HG02870 (cell line): ENCODE measurements around the gene YIPF3.
"Not testable (repeated sequence)": the region's sequence is repeated elsewhere in the genome, so short reads cannot be mapped to it uniquely, and the experiment has no call there.

Experiments used
- ATAC-seq: cut with Tn5 transposase; IDR thresholded peaks from one replicate; pipeline ENCODE4 v1.9.1; 2021; ENCODE audit warnings: mild to moderate bottlenecking, moderate library complexity; ENCODE audit not compliant: unreplicated experiment

The YIPF3 gene

DNA sequence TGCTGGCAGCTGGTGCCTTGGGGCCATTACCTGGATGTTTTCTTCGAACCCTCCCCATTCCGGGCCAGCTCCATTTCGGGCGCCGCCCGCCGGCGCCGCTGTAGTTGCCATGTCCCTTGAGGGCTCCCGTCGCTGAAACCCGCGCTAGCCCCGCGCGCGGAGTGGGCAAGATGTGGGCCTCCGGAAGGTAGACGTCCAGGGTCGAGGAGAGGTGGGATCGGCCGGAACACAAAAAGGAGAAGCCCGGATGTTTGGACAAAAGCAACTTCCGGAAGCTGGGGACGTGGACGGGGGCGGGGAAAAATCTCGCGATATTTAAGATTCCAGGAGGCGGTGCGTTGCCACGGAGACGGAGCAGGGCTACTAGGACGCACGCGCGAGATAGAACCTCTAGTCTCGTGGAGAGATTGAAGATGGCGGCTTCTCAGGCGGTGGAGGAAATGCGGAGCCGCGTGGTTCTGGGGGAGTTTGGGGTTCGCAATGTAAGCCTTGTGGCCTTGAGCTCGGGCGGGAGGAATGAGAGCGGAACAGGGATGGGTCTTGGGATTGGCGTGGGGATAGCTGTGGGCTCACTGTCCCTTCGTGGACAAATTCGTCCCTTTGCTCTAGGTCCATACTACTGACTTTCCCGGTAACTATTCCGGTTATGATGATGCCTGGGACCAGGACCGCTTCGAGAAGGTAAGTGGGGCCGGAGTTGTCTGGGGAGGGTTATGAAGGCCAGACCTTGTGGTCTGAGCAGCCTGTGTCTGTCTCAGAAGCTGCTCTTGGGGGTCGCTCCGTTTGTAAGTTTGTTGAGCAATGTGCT is at the start of gene YIPF3, which contains the start of gene POLR1C:
Gene YIPF3, minus strand, starts transcription at position 230 of the 808 bp plus-strand sequence. Its CDS starts 119 bp downstream, at position 111.
Gene POLR1C, plus strand, starts transcription at position 393 of the 808 bp plus-strand sequence. Its CDS starts 21 bp downstream, at position 414.
- ATAC-seq: peak; percentile 93

DNA sequence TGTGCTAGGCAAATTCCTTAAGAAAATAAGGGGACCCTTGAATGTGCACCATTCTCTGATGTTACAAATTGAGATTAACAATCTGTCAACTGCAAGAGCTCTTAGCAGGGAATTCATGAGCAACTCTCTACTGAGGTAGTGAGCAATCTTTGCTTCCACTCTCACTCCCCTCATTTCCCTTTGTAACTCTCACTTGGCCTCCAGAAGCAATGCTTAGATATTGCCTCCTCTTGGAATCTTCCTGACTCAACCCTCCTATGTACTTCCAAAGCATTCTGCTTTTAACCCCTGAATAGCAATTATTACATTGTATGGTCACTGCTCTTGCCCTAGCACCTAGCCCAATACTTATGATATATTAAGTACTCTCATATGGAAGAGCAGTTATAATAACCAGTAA is 42.6 kb upstream of the YIPF3 start:
- ATAC-seq: no peak

DNA sequence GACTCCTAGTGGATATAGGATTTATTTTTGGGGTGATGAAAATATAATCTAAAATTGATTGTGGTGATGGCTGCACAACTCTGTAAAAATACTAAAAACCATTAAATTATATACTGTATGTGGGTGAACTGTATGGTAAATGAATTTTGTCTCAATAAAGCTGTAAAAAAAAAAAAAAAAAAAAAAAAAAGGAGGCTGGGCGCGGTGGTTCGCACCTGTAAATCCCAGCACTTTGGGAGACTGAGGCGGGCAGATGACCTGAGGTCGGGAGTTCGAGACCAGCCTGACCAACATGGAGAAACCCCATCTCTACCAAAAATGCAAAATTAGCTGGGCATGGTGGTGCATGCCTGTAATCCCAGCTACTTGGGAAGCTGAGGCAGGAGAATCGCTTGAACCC is 40.9 kb upstream of the YIPF3 start:
- not testable (repeated sequence) for ATAC-seq

DNA sequence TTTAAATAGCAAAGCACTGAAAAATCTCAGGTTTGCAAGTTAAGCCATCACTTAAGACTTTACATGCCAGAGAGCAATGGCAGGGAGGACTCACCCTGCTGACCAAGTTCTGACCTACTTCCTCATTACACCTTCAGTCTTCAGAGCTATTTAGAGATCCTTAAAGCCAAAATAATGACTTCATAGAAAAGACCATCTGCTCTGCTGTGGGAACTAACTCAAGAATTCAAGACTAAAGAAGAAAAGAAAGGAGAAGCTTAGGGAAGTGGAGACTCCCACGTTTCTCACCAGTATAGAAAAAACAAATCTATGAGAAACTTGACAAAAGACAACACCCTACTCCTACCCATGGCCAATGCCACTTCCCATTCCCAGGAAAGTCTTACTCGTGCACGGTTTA is 30.5 kb upstream of the YIPF3 start:
- ATAC-seq: no peak

DNA sequence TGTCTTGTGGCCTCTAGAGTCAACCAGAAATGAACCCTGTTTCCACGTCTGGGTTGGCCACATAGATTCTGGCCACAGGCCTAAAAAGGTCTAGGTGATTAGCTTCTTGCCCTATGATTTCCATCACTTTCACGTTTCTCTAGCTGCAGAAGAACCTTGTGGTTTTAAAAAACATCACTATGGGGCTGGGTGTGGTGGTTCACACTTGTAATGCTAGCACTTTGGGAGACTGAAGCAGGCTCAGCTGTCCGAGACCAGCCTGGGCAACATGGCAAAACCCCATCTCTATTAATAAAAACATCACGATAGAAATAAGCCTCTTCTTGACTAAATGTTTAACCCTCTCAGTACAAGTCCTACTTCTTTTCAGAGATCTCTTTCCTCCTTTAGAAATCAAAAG is 27.7 kb upstream of the YIPF3 start:
- ATAC-seq: no peak

DNA sequence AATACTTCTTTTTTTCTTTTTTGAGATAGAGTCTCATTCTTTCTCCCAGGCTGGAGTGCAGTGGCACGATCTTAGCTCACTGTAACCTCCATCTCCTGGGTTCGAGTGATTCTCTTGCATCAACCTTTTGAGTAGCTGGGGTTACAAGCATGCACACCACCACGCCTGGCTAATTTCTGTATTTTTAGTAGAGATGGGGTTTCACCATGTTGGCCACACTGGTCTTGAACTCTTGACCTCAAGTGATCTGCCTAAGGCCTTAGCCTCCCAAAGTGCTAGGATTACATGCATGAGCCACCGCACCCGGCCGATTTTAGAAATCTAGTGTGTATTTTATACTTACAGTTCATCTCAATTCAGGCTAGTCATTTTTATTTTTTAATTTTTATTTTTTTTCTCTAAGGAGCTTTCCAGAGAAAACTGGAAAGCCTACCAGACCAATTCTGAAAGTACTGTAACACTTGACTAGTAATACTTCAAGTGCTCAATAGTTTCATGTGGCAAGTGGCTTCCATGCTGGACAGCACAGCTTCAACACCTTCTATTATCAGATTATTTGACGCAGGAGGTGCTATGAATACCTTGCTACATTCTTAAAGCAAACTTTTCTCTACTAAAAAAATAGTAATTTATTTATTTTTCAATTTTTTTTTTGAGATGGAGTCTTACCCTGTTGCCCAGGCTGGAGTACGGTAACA is 25.2 kb upstream of the YIPF3 start:
- ATAC-seq: peak; percentile 58

DNA sequence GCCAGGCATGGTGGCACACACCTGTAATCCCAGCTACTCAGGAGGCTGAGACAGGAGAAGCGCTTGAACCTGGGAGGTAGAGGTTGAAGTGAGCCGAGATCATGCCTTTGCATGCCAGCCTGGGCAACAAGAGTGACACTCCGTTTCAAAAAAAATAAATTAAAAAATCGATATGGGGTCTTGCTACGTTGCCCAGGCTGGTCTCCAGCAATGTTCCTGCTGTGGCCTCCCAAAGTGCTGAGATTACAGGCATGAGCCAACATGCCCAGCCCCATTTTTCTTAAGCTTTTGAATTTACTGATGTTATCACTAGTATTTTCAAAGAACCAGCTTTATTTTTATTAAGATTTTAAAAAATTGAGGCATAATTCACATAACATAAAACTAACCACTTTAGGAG is 23.8 kb upstream of the YIPF3 start:
- no peak for ATAC-seq

DNA sequence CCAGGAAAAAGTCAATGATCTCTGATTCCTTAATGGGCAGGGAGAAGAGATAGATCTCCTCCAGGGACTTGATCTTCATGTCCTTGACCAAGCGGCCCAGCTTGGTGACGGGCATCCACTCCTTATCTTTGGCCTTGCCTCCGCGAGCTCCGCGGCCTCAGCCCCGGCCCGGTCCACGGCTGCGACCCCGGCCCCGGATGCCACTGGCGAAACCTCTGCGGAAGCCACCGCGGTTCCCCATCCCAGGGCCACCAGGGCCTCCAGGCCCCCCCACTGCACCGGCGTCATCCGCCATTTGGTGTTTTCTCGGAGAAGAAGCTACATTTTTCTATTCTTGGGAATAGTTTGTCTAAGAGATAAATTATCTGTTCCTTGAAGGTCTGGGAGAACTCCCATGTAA is 22.7 kb upstream of the YIPF3 start:
- ATAC-seq: not testable (repeated sequence)

DNA sequence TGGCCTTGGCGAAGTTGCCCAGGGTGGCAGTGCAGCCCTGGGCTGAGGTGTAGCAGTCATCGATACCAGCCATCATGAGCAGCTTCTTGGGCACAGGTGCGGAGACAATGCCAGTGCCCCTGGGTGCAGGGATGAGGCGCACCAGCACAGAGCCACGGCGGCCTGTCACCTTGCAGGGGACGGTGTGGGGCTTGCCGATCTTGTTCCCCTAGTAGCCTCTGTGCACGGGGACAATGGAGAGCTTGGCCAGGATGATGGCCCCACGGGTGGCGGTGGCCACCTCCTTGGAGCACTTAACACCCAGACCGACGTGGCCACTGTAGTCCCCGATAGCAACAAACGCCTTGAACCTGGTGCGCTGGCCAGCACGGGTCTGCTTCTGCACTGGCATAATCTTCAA is 22.3 kb upstream of the YIPF3 start:
- ATAC-seq: not testable (repeated sequence)

DNA sequence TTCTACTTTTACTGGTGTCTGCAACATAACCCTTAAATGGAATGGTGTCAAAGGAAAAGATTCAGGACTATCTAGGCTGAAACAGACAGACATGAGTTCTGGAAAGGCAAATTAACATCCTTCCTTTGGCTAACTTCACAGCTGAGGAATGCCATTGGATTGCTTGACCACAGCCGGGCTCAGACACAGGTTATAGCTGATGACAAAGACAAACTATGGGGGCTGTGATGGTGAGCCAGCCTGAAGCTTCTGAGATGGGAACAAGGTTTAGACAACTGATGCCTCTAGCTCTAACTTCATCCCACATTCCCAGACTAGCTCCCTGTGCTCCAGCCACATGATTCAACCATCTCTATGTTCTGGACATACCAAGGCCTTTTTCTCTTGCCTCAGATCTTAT is 15.5 kb upstream of the YIPF3 start:
- no peak for ATAC-seq

DNA sequence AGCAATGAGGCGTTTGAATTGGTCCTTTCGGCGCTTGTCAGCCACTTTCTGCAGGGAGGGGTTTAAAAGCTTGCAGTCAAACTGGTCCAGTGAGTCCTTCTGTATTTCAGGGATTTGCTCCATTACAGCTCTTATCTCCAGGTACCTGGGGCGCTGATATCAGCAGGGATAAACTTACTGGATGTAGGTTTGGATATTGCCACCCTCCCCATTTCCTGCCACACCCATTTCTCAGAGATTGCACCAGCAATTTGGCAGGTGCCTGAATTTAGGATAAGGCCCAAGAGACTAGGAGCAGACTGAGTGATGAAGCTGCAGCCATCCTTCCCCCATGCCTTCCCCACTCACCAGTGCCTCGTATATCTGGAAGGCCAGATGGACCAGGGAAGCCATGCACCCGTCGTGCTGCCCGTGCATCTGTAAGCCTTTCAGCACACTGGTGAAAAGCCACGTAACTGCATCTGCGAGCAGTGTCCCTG is 7.8 kb upstream of the YIPF3 start:
- ATAC-seq: no peak

DNA sequence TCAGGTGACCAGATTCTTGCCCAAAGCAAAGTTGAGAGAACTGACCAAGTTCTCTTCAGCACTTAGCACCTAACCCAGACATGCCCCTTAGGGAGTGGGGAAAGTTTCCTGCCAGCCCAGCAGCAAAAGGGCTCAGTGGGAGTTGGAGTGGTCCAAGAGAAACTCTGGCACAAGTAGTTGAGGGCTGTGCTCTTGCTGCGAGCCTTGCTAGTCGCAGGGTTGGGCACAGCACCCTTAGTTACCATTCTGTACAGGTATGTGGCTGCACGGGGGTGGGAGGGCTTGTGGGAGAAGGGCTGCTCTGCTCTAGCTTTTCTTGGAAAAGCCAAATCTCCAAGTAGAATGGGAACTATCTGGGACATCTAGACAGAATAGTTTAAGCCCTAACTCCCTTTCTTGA is 6.6 kb upstream of the YIPF3 start:
- no peak for ATAC-seq

DNA sequence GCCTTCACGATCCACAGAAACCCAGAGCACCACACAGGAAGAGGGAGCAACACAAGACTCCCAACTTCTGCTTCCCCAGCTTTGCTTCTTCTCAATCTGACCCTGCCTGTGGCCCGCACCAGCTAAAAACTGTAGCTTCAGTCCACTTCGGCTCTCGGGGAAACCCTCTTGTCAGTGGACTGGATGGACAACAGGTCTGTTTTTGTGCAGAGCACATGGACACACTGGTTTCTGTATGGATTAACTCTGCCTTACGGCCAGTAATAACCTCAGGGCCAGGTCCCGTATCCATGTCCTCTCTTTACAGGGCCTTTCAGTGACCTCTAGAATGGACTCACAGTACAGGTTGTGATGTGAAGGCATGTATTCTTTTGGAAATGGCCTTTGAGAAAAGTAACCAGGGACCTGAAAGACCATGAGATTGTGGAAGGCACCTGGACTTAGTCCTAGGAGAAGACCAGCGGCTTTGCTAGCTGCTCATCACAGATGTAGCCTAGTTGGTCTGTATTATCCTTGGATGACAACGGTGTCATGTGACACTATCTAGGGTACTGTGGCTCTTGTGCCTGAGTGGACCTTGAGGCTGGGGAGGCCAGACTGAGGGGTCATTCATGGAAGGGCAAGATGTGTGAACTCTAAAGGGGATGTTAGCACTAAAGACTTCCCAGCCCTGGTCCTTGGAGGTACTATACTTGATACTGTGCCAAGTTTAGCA is 6.0 kb upstream of the YIPF3 start:
- ATAC-seq: no peak

DNA sequence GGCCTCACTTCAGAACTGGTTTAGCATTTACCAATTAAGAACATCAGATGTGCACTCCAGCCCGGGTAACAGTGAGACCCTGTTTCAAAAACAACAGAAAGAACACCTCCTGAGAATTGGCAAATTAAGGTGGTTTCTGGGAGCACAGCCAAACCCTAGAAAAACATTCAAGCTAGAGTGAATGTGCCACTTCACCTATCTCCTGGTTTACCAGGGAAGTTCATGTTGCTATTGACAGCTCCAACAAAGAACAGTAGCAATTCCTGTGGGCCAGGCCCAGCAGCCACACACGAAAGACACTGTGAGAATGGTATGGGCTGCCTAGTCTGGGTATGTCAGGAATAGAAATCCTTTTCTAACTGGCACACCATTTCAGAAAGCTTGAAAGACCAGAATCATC is 5.1 kb upstream of the YIPF3 start:
- no peak for ATAC-seq

DNA sequence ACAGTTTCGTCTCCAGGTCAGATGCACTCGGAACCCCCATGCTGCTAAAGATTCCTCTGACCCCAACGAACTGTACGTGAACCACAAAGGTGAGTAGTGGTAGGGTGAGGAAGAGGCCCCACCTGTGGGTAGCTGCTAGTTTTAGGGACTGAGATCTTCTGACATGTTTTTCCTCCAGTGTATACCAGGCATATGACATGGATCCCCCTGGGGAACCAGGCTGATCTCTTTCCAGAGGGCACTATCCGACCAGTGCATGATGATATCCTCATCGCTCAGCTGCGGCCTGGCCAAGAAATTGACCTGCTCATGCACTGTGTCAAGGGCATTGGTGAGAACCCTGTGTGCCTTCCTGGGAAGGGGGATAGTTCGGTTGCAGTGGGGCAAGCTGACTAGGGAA is 3.4 kb upstream of the YIPF3 start:
- no peak for ATAC-seq

DNA sequence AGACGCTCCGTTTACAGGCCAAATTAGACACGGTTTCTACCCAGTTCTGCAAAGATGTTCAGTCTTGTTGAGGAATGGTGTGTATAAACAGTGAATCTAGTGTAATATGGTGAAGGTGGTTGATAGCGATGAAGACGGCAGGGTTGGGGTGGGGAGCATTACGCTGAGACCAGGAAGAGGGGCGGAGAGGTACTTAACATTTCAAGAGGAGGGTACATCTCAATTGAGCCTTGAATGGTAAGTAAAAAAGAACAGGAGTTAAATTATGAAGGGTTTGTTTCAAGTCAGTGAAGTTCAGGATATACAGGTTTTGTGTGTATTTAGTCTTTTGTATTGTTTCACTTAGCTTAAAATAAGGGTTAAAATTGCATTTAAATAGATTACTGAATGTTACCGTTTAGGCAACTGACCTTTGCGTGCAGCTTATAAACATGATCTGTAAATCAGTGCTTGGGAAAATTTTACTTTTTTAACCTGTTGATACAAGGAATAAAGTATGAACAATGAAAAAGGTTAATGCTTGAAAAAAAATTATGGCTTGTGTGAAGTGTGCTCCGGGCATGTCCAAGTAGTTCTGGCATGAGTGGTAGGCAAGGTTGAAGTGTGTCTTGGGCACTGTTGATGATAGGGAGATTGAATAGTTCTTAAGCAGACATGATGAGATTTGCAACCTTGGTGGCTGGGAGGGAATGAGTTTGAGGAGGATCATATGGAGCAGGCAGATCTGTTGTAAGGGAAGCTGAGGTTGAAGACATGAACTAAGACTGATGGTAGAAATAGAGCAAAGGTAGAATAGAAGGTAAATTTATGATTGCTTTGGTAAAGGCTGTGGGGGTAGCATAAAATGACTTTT is 1.0 kb upstream of the YIPF3 start:
- no peak for ATAC-seq

DNA sequence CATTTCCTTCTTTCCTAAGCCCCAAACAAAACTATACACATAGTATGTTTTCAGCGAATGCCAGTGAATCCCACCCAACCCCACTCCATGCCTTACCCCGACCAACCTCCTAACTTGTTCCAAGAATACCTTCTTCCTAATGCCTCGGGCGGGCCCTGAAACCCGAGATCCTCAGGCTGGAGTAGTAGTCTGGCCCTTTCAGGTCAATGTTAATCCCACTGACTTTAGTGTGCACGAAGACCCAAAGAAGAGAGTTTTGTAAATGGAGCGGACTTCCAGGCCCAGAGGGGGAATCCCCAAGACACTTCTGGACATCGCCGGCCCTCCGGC is 394 bp downstream of the YIPF3 start:
- no peak for ATAC-seq

DNA sequence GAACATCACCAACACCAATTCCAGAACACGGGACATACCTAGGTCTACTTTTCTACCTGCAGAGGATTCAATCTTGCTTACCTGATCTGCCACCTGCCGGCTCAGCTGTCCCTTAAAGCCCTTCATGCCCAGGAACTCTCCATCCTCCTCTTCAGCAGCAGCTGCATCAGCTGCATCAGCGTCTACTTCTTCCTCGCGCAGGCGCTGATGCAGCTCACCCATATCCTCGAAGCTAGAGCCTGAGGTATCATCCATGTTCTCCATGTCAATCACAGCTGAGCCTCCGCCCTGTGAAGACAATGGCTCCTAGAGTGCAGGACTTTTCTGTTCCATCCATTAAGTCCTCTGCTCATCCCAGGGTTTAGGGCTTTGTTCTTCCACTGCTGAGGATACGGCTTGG is 918 bp downstream of the YIPF3 start:
- no peak for ATAC-seq

DNA sequence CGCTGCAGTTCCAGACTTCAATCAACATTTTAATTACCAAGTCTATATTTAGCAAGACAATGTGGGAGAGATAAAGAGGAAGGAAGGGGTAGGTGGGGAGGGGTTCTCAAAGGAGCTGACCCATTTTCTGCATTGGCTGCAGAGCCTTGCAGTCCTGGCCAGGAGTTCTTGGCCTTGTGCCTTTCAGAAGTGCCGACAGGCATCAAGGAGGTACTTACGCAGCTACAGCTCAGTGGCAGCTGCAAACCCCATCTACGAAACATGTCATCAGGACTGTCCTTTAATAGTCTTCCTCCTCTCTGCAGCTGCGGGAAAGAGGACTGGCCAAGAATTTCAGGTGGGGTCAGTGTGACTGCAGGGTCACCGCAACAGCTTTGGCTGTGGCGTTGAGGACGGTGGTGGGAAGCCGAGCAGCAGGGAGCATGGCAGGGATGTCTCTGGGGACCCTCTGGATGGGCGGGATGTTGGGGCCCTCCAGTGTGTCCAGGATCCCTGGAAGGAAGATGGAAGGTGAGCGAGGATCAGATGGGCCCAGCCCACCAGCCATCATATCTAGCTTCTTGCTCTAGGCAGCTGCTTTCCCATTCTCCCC is 4.8 kb downstream of the YIPF3 start:
- no peak for ATAC-seq

DNA sequence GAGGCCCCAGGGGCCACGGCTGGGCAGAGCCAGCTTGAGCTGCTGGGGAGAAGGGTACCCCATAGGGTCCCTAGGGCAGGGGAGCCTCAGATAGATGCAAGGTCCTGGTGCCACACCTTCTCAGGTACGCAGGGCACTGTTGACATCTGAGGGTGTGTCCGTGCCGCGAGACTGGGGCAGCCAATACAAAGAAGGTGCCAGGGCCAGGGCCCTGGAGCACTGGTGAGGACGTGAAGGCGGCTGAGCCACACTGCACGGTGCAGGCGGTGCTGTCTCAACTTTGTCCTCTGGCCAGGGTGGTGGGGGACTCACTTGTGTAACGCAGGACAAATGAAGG is 5.9 kb downstream of the YIPF3 start:
- ATAC-seq: no peak
